ENCODE data around the gene CFAP92. TPM values are rescaled to one million over a fixed set of nuclear protein-coding genes. Genes with fewer than 3 reads are reported as not detected.
"Not testable (repeated sequence)": the region's sequence is repeated elsewhere in the genome, so short reads cannot be mapped to it uniquely, and the experiment has no call there.

Gene CFAP92
- polyA plus RNA-seq, 1 experiment, result 0.10 TPM

- CTCF ChIA-PET, result interaction anchor here (1.1 to 2.0 kb wide), 5 partner anchors 9 to 250 kb away, joined by 3 to 6 read pairs (median 4); no protein-coding TSS in a partner anchor
- DNase-seq (ENCODE audit: low read depth, low spot score), result no peak
- no peaks in the 10 kb centered on the region for H3K9me3 ChIP-seq (ENCODE audit: control insufficient read depth, insufficient read depth, low read length)
- no peaks in the 10 kb centered on the region for H3K27me3 ChIP-seq (ENCODE audit: control insufficient read depth, insufficient read depth, low read length)
- no peak overlapping the region for H3K27ac ChIP-seq (ENCODE audit: low read depth, low read length)
- no peak overlapping the region for H3K4me3 ChIP-seq (ENCODE audit: low read depth, low read length)
- no peak for TF ChIP-seq CTCF (IDR thresholded peaks at IDR 0.05; ENCODE audit: low read depth, low read length)
- POLR2A ChIA-PET, result interaction anchor here (0.6 kb wide), 1 partner anchor 44 kb away, joined by 4 read pairs; no protein-coding TSS in a partner anchor
Observed at GRCh38 chr3:128867200-128868125, 126.4 kb downstream of the CFAP92 start.

- H3K9me3 ChIP-seq (ENCODE audit: control insufficient read depth, insufficient read depth, low read length); POLR2A ChIA-PET; H3K27me3 ChIP-seq (ENCODE audit: control insufficient read depth, insufficient read depth, low read length); H3K27ac ChIP-seq (ENCODE audit: low read depth, low read length); H3K4me3 ChIP-seq (ENCODE audit: low read depth, low read length); DNase-seq (ENCODE audit: low read depth, low spot score): not testable (repeated sequence)
- CTCF ChIA-PET, result interaction anchor here (1.1 to 2.0 kb wide), 2 partner anchors 12 to 105 kb away, joined by 5 to 6 read pairs; no protein-coding TSS in a partner anchor
Observed at GRCh38 chr3:128864849-128865804, 128.7 kb downstream of the CFAP92 start.

- Histone ChIP-seq H3K4me3 (ENCODE audit: low read depth, low read length) (no peak overlapping the region), H3K27ac (ENCODE audit: low read depth, low read length) (no peak overlapping the region), H3K9me3 (ENCODE audit: control insufficient read depth, insufficient read depth, low read length) (peaks cover 10% of the 10 kb centered on the region), H3K27me3 (ENCODE audit: control insufficient read depth, insufficient read depth, low read length) (no peaks in the 10 kb centered on the region)
- no peak for TF ChIP-seq CTCF (IDR thresholded peaks at IDR 0.05; ENCODE audit: low read depth, low read length)
- DNase-seq (ENCODE audit: low read depth, low spot score), result no peak
- POLR2A ChIA-PET, result no interaction called here
- CTCF ChIA-PET, result interaction anchor here (0.6 to 0.7 kb wide), 2 partner anchors 16 to 351 kb away, joined by 5 read pairs; no protein-coding TSS in a partner anchor
Observed at GRCh38 chr3:128864351-128864811, 129.5 kb downstream of the CFAP92 start.

- POLR2A ChIA-PET, result no interaction called here
- TF ChIP-seq CTCF (IDR thresholded peaks at IDR 0.05; ENCODE audit: low read depth, low read length), result 0 out of 2 replicates have a peak, but pooled peaks have one; percentile 19
- no peak for DNase-seq (ENCODE audit: low read depth, low spot score)
- Histone ChIP-seq H3K27ac (ENCODE audit: low read depth, low read length) (no peak overlapping the region), H3K4me3 (ENCODE audit: low read depth, low read length) (no peak overlapping the region), H3K27me3 (ENCODE audit: control insufficient read depth, insufficient read depth, low read length) (no peaks in the 10 kb centered on the region), H3K9me3 (ENCODE audit: control insufficient read depth, insufficient read depth, low read length) (peaks cover 18% of the 10 kb centered on the region)
- CTCF ChIA-PET, result no interaction called here
Observed at GRCh38 chr3:128863560-128863959, 130.3 kb downstream of the CFAP92 start.

GRCh38 chr3:128861491-128861890, 132.4 kb downstream of the CFAP92 start:
- Histone ChIP-seq H3K4me3 (ENCODE audit: low read depth, low read length) (no peak overlapping the region), H3K27ac (ENCODE audit: low read depth, low read length) (no peak overlapping the region), H3K9me3 (ENCODE audit: control insufficient read depth, insufficient read depth, low read length) (peaks cover 20% of the 10 kb centered on the region), H3K27me3 (ENCODE audit: control insufficient read depth, insufficient read depth, low read length) (no peaks in the 10 kb centered on the region)
- CTCF ChIA-PET, result no interaction called here
- DNase-seq (ENCODE audit: low read depth, low spot score), result no peak
- TF ChIP-seq CTCF (IDR thresholded peaks at IDR 0.05; ENCODE audit: low read depth, low read length), result no peak
- POLR2A ChIA-PET, result no interaction called here

Data from AG04450 (cell line).